ENCODE results near the gene SLC36A2. TPM values are rescaled to one million over a fixed set of nuclear protein-coding genes. Genes with fewer than 3 reads are reported as not detected.

SLC36A2 gene
- polyA plus RNA-seq, 4 donors, result not detected

DNA sequence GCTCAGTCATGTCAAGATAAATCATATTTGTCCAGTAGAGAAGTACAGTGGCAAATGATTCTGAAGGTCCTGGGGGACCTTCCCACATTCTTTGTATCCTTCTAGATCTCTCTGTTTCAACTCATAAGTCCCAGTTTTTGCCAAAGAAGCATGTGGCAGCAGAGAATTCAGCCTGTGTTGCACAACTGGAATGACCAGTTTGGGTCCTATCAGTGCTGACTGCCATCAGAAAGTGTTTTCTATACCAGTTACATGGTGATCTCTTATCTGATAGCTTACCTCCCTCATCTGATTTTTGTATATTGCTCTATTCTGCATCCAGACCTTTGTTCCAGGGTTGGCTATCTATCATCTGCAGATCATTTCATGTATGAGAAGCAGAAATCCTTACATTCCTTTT lies 72.7 kb downstream of the SLC36A2 start:
- no peaks in the 10 kb centered on the region for H3K27me3 ChIP-seq (ENCODE audit: control insufficient read depth in 3 of 3, insufficient read depth in 3 of 3, low read length in 3 of 3)
- H3K36me3 ChIP-seq (ENCODE audit: control insufficient read depth in 3 of 3, insufficient read depth in 2 of 3, low read depth in 1 of 3, low read length in 3 of 3), result peaks cover 0 to 2% (median 0%) of the 10 kb centered on the region in 3 donors
- DNase-seq (no peak), FAIRE-seq (no peak)
- no peaks in the 10 kb centered on the region for H3K9me3 ChIP-seq (ENCODE audit: control insufficient read depth in 2 of 2, insufficient read depth in 1 of 2, low read depth in 1 of 2, low read length in 1 of 2)
- no peak overlapping the region for H3K27ac ChIP-seq (ENCODE audit: low read depth in 1 of 3, low read length in 2 of 3)
- no peak overlapping the region for H3K4me3 ChIP-seq (ENCODE audit: low read depth in 1 of 3, low read length in 3 of 3)
- H3K4me1 ChIP-seq (ENCODE audit: control insufficient read depth in 3 of 3, insufficient read depth in 2 of 3, low read depth in 1 of 3, low read length in 2 of 3), result no peaks in the 10 kb centered on the region

DNA sequence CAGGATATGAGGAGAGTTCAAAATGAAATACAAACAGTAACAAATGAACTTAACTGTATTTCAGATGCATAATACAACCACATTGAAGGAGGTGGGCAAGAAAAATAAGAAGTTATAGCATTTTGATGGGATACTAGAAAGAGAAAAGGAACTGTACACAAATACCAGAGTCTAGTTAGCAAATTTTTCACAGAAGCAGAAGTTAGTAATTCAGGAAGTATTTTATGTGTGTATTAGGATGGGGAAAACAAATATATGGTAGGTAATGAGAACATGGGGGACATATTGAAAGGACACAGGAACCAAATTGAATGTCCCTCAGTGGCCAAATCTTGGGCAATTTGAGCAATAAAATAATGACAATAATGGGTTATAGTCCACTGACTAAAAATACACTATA lies 76.0 kb downstream of the SLC36A2 start:
- Histone ChIP-seq H3K9me3 (ENCODE audit: control insufficient read depth in 2 of 2, insufficient read depth in 1 of 2, low read depth in 1 of 2, low read length in 1 of 2) (no peaks in the 10 kb centered on the region), H3K27ac (ENCODE audit: low read depth in 1 of 3, low read length in 2 of 3) (no peak overlapping the region), H3K4me3 (ENCODE audit: low read depth in 1 of 3, low read length in 3 of 3) (no peak overlapping the region), H3K4me1 (ENCODE audit: control insufficient read depth in 3 of 3, insufficient read depth in 2 of 3, low read depth in 1 of 3, low read length in 2 of 3) (no peaks in the 10 kb centered on the region), H3K27me3 (ENCODE audit: control insufficient read depth in 3 of 3, insufficient read depth in 3 of 3, low read length in 3 of 3) (no peaks in the 10 kb centered on the region), H3K36me3 (ENCODE audit: control insufficient read depth in 3 of 3, insufficient read depth in 2 of 3, low read depth in 1 of 3, low read length in 3 of 3) (peaks cover 4 to 20% (median 6%) of the 10 kb centered on the region in 3 donors)
- no peak for DNase-seq
- no peak for FAIRE-seq

DNA sequence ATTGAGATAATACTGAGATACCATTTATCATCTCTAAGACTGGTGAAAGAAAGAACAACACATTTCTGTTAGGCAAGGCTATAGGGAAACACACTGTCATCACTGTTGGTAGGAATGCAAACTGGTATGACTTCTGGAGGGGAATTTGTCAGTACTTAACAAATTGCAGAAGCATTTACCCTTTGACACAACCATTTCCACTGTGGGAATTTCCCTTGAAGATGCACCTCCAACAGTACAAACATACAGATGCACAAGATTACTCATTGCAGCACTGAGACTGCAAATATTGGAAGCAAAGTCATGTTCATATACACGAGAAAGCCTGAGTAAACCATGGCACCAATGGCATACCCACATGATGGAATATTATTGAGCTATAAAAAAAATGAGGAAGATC lies 76.8 kb downstream of the SLC36A2 start:
- Histone ChIP-seq H3K27ac (ENCODE audit: low read depth in 1 of 3, low read length in 2 of 3) (no peak overlapping the region), H3K4me3 (ENCODE audit: low read depth in 1 of 3, low read length in 3 of 3) (no peak overlapping the region), H3K36me3 (ENCODE audit: control insufficient read depth in 3 of 3, insufficient read depth in 2 of 3, low read depth in 1 of 3, low read length in 3 of 3) (peaks cover 4 to 22% (median 6%) of the 10 kb centered on the region in 3 donors), H3K4me1 (ENCODE audit: control insufficient read depth in 3 of 3, insufficient read depth in 2 of 3, low read depth in 1 of 3, low read length in 2 of 3) (no peaks in the 10 kb centered on the region), H3K27me3 (ENCODE audit: control insufficient read depth in 3 of 3, insufficient read depth in 3 of 3, low read length in 3 of 3) (no peaks in the 10 kb centered on the region), H3K9me3 (ENCODE audit: control insufficient read depth in 2 of 2, insufficient read depth in 1 of 2, low read depth in 1 of 2, low read length in 1 of 2) (no peaks in the 10 kb centered on the region)
- FAIRE-seq (no peak), DNase-seq (no peak)
- 61 to 74% (median 70%) methylated on average over 1 of the region's 1 CpG for WGBS, 3 donors

DNA sequence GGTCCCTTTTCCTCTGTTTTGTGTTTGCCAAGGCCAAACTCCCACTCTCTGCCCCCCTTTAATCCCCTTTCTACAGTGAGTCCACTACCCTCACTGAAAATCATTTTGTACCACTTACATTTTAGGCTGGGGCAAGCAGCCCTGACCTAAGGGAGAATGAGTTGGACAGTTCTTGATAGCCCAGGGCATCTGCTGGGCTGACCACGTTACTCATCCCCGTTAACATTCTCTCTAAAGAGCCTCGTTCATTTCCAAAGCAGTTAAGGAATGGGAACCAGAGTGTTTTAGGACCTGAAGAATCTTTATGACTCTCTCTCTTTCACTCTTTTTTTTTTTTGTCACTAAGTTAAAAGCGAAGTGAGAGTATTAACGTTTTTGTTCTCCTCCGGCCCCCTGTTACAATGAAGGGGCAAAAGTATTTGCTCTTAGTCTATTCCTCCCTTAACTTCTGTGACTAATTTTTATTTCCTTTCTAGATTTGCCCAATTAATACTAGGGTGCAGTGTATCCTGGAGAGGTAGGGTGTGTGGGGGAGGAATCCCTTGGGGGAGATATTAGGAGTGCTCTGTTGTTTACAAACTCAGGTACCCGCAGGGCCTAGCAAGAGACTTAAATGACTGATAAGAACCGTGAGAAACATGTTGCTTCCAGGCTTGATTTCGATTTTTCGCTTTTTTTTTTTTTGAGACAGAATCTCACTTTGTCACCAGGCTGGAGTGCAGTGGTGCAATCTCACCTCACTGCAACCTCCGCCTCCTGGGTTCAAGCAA lies 79.7 kb downstream of the SLC36A2 start:
- Histone ChIP-seq H3K4me1 (ENCODE audit: control insufficient read depth in 3 of 3, insufficient read depth in 2 of 3, low read depth in 1 of 3, low read length in 2 of 3) (no peaks in the 10 kb centered on the region), H3K27ac (ENCODE audit: low read depth in 1 of 3, low read length in 2 of 3) (no peak overlapping the region), H3K27me3 (ENCODE audit: control insufficient read depth in 3 of 3, insufficient read depth in 3 of 3, low read length in 3 of 3) (no peaks in the 10 kb centered on the region), H3K4me3 (ENCODE audit: low read depth in 1 of 3, low read length in 3 of 3) (no peak overlapping the region), H3K9me3 (ENCODE audit: control insufficient read depth in 2 of 2, insufficient read depth in 1 of 2, low read depth in 1 of 2, low read length in 1 of 2) (no peaks in the 10 kb centered on the region), H3K36me3 (ENCODE audit: control insufficient read depth in 3 of 3, insufficient read depth in 2 of 3, low read depth in 1 of 3, low read length in 3 of 3) (peaks cover 6 to 33% (median 8%) of the 10 kb centered on the region in 3 donors)
- DNase-seq, result no peak
- 90 to 92% (median 91%) methylated on average over 11 of the region's 11 CpGs for WGBS, 3 donors
- FAIRE-seq, result no peak

Other genes with a start within 250 kb of the SLC36A2 start
- 10 to 100 TPM in 3 of 4 donors, 1 to 10 TPM in 1; 7.2 to 74.9 (median 46.7) TPM for gene ANXA6, start 189.8 kb downstream of the SLC36A2 start, polyA plus RNA-seq
- 10 to 100 TPM in 3 of 4 donors, 1 to 10 TPM in 1; 5.6 to 48.0 (median 28.0) TPM for gene CCDC69, start 123.5 kb downstream of the SLC36A2 start, polyA plus RNA-seq
- gene GM2A, start 94.4 kb downstream of the SLC36A2 start, polyA plus RNA-seq, result 10 to 100 TPM in 2 of 4 donors, 1 to 10 TPM in 2; 4.0 to 22.5 (median 12.1) TPM
- not detected for gene SLC36A3, start 43.8 kb downstream of the SLC36A2 start, polyA plus RNA-seq
- gene SLC36A1, start 100.0 kb upstream of the SLC36A2 start, polyA plus RNA-seq, result 10 to 100 TPM; 10.6 to 38.8 (median 25.4) TPM
- gene FAT2, start 243.8 kb upstream of the SLC36A2 start, polyA plus RNA-seq, result under 1 TPM in 2 of 4 donors, not detected in 2; 0.01 to 0.49 TPM

Measured in small intestine (tissue), 7 donors.